HEK293T (cell line): Measurements from ENCODE around the gene ATMIN.
A peak's percentile ranks its signal among the peaks of the same experiment; 100 is the strongest.

ENCODE experiments used
- CTCF ChIA-PET: fragments of 350-600 bp; formaldehyde crosslinking; extraction: SDS; loops from one replicate; lab custom pipeline; 2021; ENCODE audit warnings: antibody characterized with exemption, inconsistent platforms; lab: Yijun Ruan, JAX
- POLR2A ChIA-PET: fragments of 350-600 bp; formaldehyde crosslinking; extraction: SDS; loops from one replicate; lab custom pipeline; 2020; ENCODE audit warnings: antibody characterized with exemption, inconsistent platforms; lab: Yijun Ruan, JAX
- DNase-seq: peaks from one replicate; pipeline ENCODE4 v3.0.0; 2012; ENCODE audit warnings: mixed read lengths; ENCODE audit errors: extremely low spot score
- ARNT ChIP-seq: fragments of 450-650 bp; IDR thresholded peaks from 2 replicates; pipeline ENCODE4 v1.6.1; 2017; ENCODE audit warnings: mild to moderate bottlenecking
- BHLHE40 ChIP-seq: fragments of 450-650 bp; IDR thresholded peaks from 2 replicates; pipeline ENCODE4 v1.6.1; 2016; ENCODE audit warnings: mild to moderate bottlenecking, moderate library complexity, borderline replicate concordance
- CTBP1 ChIP-seq: fragments of 450-650 bp; IDR thresholded peaks from 2 replicates; pipeline ENCODE4 v1.6.1; 2016; ENCODE audit warnings: borderline replicate concordance
- ELF4 ChIP-seq: fragments of 450-650 bp; IDR thresholded peaks from 2 replicates; pipeline ENCODE4 v1.6.1; 2017; ENCODE audit warnings: antibody characterized with exemption
- FOXA1 ChIP-seq: fragments of 450-650 bp; IDR thresholded peaks from 2 replicates; pipeline ENCODE4 v1.6.1; 2016; ENCODE audit warnings: mild to moderate bottlenecking
- FOXK2 ChIP-seq: fragments of 450-650 bp; IDR thresholded peaks from 2 replicates; pipeline ENCODE4 v1.6.1; 2016; ENCODE audit warnings: mild to moderate bottlenecking
- FOXM1 ChIP-seq: fragments of 450-650 bp; IDR thresholded peaks from 2 replicates; pipeline ENCODE4 v1.6.1; 2017; ENCODE audit warnings: mild to moderate bottlenecking, borderline replicate concordance
- HDGF ChIP-seq: fragments of 450-650 bp; IDR thresholded peaks from 2 replicates; pipeline ENCODE4 v1.6.1; 2017; ENCODE audit warnings: antibody characterized with exemption, borderline replicate concordance
- L3MBTL2 ChIP-seq: fragments of 450-650 bp; conservative IDR thresholded peaks from 2 replicates; pipeline ENCODE4 v1.6.1; 2016; ENCODE audit warnings: mild to moderate bottlenecking
- LEF1 ChIP-seq: fragments of 450-650 bp; IDR thresholded peaks from 2 replicates; pipeline ENCODE4 v1.6.1; 2017; ENCODE audit warnings: mild to moderate bottlenecking, borderline replicate concordance
- NFRKB ChIP-seq: fragments of 450-650 bp; IDR thresholded peaks from 2 replicates; pipeline ENCODE4 v1.6.1; 2016; ENCODE audit warnings: mild to moderate bottlenecking, moderate library complexity
- SP1 ChIP-seq: fragments of 450-650 bp; IDR thresholded peaks from 2 replicates; pipeline ENCODE4 v1.6.1; 2017
- SUZ12 ChIP-seq: fragments of 450-650 bp; IDR thresholded peaks from 2 replicates; pipeline ENCODE4 v1.6.1; 2016; ENCODE audit warnings: mild to moderate bottlenecking
- TARDBP ChIP-seq: fragments of 450-650 bp; IDR thresholded peaks from 2 replicates; pipeline ENCODE4 v1.6.1; 2016
- ZNF384 ChIP-seq: fragments of 450-650 bp; IDR thresholded peaks from 2 replicates; pipeline ENCODE4 v1.6.1; 2016
- TF ChIP-seq, protein P1 (sequence below): fragments of 450-650 bp; IDR thresholded peaks from 2 replicates; pipeline ENCODE4 v1.6.1; 2016

Gene ATMIN

DNA sequence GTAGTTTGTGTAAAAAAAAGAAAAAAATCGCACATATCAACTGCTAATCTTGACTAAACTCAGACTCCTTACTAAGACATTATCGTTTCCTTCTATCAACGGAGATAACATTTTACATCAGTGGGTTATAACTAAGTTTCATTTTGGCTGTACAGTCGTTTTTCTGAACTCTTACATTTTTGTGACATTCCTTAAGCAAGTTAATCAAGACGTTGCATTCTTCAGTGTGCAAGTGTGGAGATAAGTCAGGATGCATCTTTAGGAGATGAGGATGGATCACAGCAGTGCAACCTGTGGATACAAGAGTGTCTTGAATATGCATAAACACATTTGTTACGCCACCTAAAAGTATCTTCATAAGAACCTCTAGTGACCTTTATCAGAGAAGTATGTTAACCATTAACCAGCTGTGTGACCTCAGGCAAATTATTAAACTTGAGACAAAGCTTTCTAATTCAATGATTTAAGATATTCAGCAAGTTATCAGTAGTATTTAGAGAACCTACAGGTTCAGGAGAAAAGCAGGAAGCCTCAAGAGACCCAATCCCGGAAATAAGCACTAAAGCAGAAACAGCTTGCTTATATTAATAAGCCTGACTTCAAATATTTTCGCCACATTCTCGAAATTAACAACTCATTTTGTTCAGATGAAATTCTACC is 38.4 kb upstream of the ATMIN start:
- DNase-seq = no peak
- TF ChIP-seq FOXK2 (no peak), SP1 (no peak), FOXM1 (no peak), ELF4 (no peak), TARDBP (no peak), HDGF (no peak), L3MBTL2 (no peak), ARNT (no peak), SUZ12 (no peak), ZNF384 (no peak), NFRKB (no peak), BHLHE40 (no peak)
- CTCF ChIA-PET = interaction anchor here (0.7 kb wide), 1 partner anchor 10 kb away, joined by 3 read pairs; the partner anchor contains the start of gene CENPN
- POLR2A ChIA-PET = interaction anchor here (2.5 kb wide), 1 partner anchor 10 kb away, joined by 10 read pairs; the partner anchor contains the start of genes CENPN and CMC2

DNA sequence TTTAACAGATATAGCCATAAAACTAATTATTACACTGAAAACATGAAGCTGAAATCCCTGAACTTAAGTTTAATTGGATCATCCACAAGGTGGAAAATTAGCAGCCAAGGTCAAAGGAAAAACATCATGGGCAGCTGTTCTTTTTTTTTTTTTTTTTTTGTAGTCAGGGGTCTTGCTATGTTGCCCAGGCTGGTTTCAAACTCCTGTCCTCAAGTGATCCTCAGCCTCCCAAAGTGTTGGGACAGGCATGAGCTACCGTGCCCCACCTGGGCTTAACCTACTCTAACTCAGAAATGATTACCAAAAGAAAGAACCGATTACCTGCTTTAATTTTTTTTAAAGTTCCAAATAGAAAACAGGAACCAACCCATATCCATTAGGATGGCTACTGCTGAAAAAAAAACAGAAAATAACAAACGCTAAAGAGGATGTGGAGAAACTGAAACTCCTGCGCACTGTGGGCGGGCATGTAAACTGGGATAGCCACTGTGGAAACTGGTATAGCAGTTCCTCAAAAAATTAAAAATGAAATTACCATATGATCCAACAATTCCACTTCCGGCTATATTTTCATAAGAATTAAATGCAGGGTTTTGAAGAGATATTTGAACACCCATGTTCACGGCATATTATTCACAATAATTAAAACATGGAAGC is 37.5 kb upstream of the ATMIN start:
- 0 out of 2 replicates have a peak, but pooled peaks have one; percentile 37 for TF ChIP-seq ZNF384
- TF ChIP-seq, protein P1, sequence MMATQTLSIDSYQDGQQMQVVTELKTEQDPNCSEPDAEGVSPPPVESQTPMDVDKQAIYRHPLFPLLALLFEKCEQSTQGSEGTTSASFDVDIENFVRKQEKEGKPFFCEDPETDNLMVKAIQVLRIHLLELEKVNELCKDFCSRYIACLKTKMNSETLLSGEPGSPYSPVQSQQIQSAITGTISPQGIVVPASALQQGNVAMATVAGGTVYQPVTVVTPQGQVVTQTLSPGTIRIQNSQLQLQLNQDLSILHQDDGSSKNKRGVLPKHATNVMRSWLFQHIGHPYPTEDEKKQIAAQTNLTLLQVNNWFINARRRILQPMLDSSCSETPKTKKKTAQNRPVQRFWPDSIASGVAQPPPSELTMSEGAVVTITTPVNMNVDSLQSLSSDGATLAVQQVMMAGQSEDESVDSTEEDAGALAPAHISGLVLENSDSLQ = no peak
- ChIA-PET CTCF (interaction anchor here (0.6 to 0.7 kb wide), 2 partner anchors 9 to 79 kb away, joined by 3 read pairs; partner anchors contain the start of genes C16orf46 and CENPN), POLR2A (interaction anchor here (2.5 kb wide), 1 partner anchor 9 kb away, joined by 10 read pairs; the partner anchor contains the start of genes CENPN and CMC2)
- DNase-seq = no peak

DNA sequence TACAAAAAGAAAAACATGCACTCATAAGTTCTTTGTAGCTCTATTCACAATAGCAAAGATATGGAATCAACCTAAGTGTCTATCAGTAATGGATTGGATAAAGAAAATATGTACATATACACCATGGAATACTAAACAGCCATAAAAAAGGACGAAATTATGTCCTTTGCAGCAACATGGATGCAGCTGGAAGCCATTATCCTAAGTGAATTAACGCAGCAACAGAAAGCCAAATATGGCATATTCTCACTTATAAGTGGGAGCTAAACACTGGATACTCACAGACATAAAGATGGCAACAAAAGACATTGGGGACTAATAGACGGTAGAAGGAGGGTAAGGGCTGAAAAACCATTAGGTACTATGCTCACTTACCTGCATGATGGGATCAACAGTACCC is 34.8 kb upstream of the ATMIN start:
- no peak for DNase-seq
- CTCF ChIA-PET = no interaction called here
- TF ChIP-seq TARDBP = no peak
- no peak for TF ChIP-seq BHLHE40
- no peak for TF ChIP-seq FOXM1
- TF ChIP-seq FOXA1 = no peak
- TF ChIP-seq HDGF = no peak
- no peak for TF ChIP-seq L3MBTL2
- TF ChIP-seq NFRKB = no peak
- TF ChIP-seq ELF4 = no peak
- TF ChIP-seq LEF1 = no peak
- TF ChIP-seq ARNT = no peak
- no peak for TF ChIP-seq FOXK2
- TF ChIP-seq SP1 = no peak
- no peak for TF ChIP-seq SUZ12
- no peak for TF ChIP-seq CTBP1
- TF ChIP-seq, protein P1 = no peak
- TF ChIP-seq ZNF384 = no peak
- POLR2A ChIA-PET = no interaction called here

DNA sequence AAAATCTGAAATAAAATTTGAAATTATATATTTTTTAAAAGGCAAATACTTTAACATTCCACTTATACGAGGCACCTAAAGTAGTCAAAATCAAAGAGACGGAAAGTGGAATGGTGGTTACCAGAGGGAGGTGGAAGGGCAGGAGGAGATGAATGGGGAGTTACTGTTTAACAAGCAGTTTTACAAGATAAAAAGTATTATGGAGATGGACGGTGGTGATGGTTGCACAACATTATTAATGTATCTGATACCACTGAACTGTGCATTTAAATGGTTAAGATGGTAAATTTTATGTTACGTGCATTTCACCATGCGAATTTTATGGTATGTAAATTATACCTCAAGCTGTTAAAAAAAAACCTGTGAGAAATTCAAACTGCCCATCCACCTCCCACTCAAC is 34.3 kb upstream of the ATMIN start:
- no peak for DNase-seq
- ChIA-PET POLR2A (interaction anchor here (0.6 kb wide), 1 partner anchor 1438 kb away, joined by 3 read pairs; no protein-coding TSS in a partner anchor), CTCF (no interaction called here)
- TF ChIP-seq FOXK2 = no peak
- TF ChIP-seq, protein P1 = peak; percentile 60

DNA sequence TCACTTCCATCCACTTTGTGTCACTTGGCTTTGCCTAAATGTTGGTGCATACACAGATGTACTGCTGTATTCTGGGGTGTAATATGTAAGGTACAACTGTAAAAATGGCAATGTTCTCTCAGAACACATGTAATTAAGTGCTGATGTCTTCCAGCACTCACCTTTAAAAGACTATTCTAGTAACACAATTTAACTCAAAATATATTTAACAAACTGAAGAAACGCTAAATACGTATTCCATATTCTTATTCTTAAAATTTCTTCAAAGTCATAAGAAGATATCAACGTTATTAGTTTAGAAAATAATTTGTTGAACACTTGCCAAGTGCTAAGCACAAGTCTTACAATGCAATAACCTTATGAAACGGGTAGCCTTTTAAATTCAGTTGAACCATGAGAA is 32.6 kb upstream of the ATMIN start:
- no peak for DNase-seq
- TF ChIP-seq CTBP1 (no peak), NFRKB (no peak), FOXA1 (no peak), FOXK2 (no peak), ARNT (no peak), FOXM1 (no peak), HDGF (no peak)
- TF ChIP-seq, protein P1 = no peak
- ChIA-PET POLR2A (no interaction called here), CTCF (interaction anchor here (0.6 to 1.0 kb wide), 2 partner anchors 12 to 870 kb away, joined by 3 to 9 read pairs; no protein-coding TSS in a partner anchor)
